Skeletal muscle satellite cell (primary cell): ENCODE data around the gene FAM170B.

ENCODE experiments used
- H3K27me3 ChIP-seq: 2 replicates; pipeline ENCODE4 v1.7.0; 2013; ENCODE audit warnings: low read length; ENCODE audit not compliant: control insufficient read depth, insufficient read depth
- H3K36me3 ChIP-seq: 2 replicates; pipeline ENCODE4 v1.7.0; 2013; ENCODE audit warnings: mild to moderate bottlenecking, control low read depth, low read length; ENCODE audit not compliant: insufficient read depth
- H3K4me1 ChIP-seq: 2 replicates; pipeline ENCODE4 v1.7.0; 2013; ENCODE audit warnings: low read length; ENCODE audit not compliant: control insufficient read depth, insufficient read depth
- H3K4me2 ChIP-seq: 2 replicates; pipeline ENCODE4 v1.7.0; 2013; ENCODE audit warnings: mild to moderate bottlenecking, low read length
- H3K4me3 ChIP-seq: 2 replicates; pipeline ENCODE4 v1.7.0; 2013; ENCODE audit warnings: low read length
- H3K9ac ChIP-seq: 2 replicates; pipeline ENCODE4 v1.7.0; 2013; ENCODE audit warnings: mild to moderate bottlenecking, low read depth, low read length, moderate library complexity
- H3K9me3 ChIP-seq: replicated peaks from 2 replicates; pipeline ENCODE4 v1.7.0; 2013; ENCODE audit warnings: mild to moderate bottlenecking, control low read depth, low read length

The FAM170B gene

GRCh38 chr10:49174261-49174925 lies 40.6 kb upstream of the FAM170B start:
- H3K4me2 ChIP-seq, result no peak overlapping the region
- peaks cover 16% of the 10 kb centered on the region for H3K4me1 ChIP-seq
- peaks cover 18% of the 10 kb centered on the region for H3K27me3 ChIP-seq
- no peaks in the 10 kb centered on the region for H3K36me3 ChIP-seq
- no peaks in the 10 kb centered on the region for H3K9me3 ChIP-seq
- H3K9ac ChIP-seq, result no peak overlapping the region
- no peak overlapping the region for H3K4me3 ChIP-seq

- Histone ChIP-seq H3K4me1 (peaks cover 16% of the 10 kb centered on the region), H3K36me3 (no peaks in the 10 kb centered on the region), H3K27me3 (peaks cover 18% of the 10 kb centered on the region), H3K4me2 (no peak overlapping the region), H3K4me3 (no peak overlapping the region), H3K9ac (no peak overlapping the region), H3K9me3 (no peaks in the 10 kb centered on the region)
Observed at GRCh38 chr10:49173853-49174252, 40.0 kb upstream of the FAM170B start.

- Histone ChIP-seq H3K36me3 (no peaks in the 10 kb centered on the region), H3K4me1 (peaks cover 16% of the 10 kb centered on the region), H3K9ac (no peak overlapping the region), H3K27me3 (peaks cover 18% of the 10 kb centered on the region), H3K4me2 (no peak overlapping the region), H3K4me3 (no peak overlapping the region), H3K9me3 (no peaks in the 10 kb centered on the region)
Observed at GRCh38 chr10:49173201-49173772, 39.5 kb upstream of the FAM170B start.

GRCh38 chr10:49172777-49173132 lies 38.9 kb upstream of the FAM170B start:
- Histone ChIP-seq H3K4me3 (no peak overlapping the region), H3K9ac (no peak overlapping the region), H3K36me3 (no peaks in the 10 kb centered on the region), H3K9me3 (no peaks in the 10 kb centered on the region), H3K27me3 (peaks cover 18% of the 10 kb centered on the region), H3K4me1 (peaks cover 11% of the 10 kb centered on the region), H3K4me2 (no peak overlapping the region)

- Histone ChIP-seq H3K9ac (no peak overlapping the region), H3K4me1 (peaks cover 5% of the 10 kb centered on the region), H3K36me3 (no peaks in the 10 kb centered on the region), H3K27me3 (peaks cover 18% of the 10 kb centered on the region), H3K4me3 (no peak overlapping the region), H3K9me3 (no peaks in the 10 kb centered on the region), H3K4me2 (no peak overlapping the region)
Observed at GRCh38 chr10:49172061-49172776, 38.4 kb upstream of the FAM170B start.

GRCh38 chr10:49171326-49172060 lies 37.7 kb upstream of the FAM170B start:
- no peak overlapping the region for H3K4me2 ChIP-seq
- H3K9me3 ChIP-seq, result no peaks in the 10 kb centered on the region
- H3K4me3 ChIP-seq, result no peak overlapping the region
- no peaks in the 10 kb centered on the region for H3K36me3 ChIP-seq
- H3K9ac ChIP-seq, result no peak overlapping the region
- H3K27me3 ChIP-seq, result peaks cover 18% of the 10 kb centered on the region
- H3K4me1 ChIP-seq, result no peaks in the 10 kb centered on the region

GRCh38 chr10:49170632-49171325 lies 37.0 kb upstream of the FAM170B start:
- Histone ChIP-seq H3K36me3 (no peaks in the 10 kb centered on the region), H3K9ac (no peak overlapping the region), H3K27me3 (peaks cover 18% of the 10 kb centered on the region), H3K4me1 (no peaks in the 10 kb centered on the region), H3K9me3 (no peaks in the 10 kb centered on the region), H3K4me3 (no peak overlapping the region), H3K4me2 (no peak overlapping the region)

GRCh38 chr10:49169776-49170175 lies 36.0 kb upstream of the FAM170B start:
- Histone ChIP-seq H3K36me3 (no peaks in the 10 kb centered on the region), H3K9ac (no peak overlapping the region), H3K4me2 (no peak overlapping the region), H3K4me3 (no peak overlapping the region), H3K9me3 (no peaks in the 10 kb centered on the region), H3K4me1 (no peaks in the 10 kb centered on the region), H3K27me3 (peaks cover 18% of the 10 kb centered on the region)

- peaks cover 18% of the 10 kb centered on the region for H3K27me3 ChIP-seq
- H3K36me3 ChIP-seq, result no peaks in the 10 kb centered on the region
- H3K9me3 ChIP-seq, result no peaks in the 10 kb centered on the region
- no peak overlapping the region for H3K9ac ChIP-seq
- no peaks in the 10 kb centered on the region for H3K4me1 ChIP-seq
- no peak overlapping the region for H3K4me3 ChIP-seq
- H3K4me2 ChIP-seq, result no peak overlapping the region
Observed at GRCh38 chr10:49168831-49169500, 35.1 kb upstream of the FAM170B start.

- H3K4me1 ChIP-seq, result no peaks in the 10 kb centered on the region
- no peaks in the 10 kb centered on the region for H3K9me3 ChIP-seq
- H3K36me3 ChIP-seq, result no peaks in the 10 kb centered on the region
- no peak overlapping the region for H3K4me2 ChIP-seq
- no peak overlapping the region for H3K4me3 ChIP-seq
- no peak overlapping the region for H3K9ac ChIP-seq
- peaks cover 16% of the 10 kb centered on the region for H3K27me3 ChIP-seq
Observed at GRCh38 chr10:49168171-49168540, 34.3 kb upstream of the FAM170B start.
